GM18526 (cell line): Measurements from ENCODE around the gene MGAT5.

Source experiments
- POLR2A ChIP-seq: IDR thresholded peaks from 3 replicates; pipeline ENCODE4 v1.6.1; 2011; ENCODE audit not compliant: insufficient read length; ENCODE audit errors: extremely low read depth

MGAT5 gene

GRCh38 chr2:134429886-134430285 lies 176.0 kb downstream of the MGAT5 start:
- TF ChIP-seq POLR2A, result no peak

- no peak for TF ChIP-seq POLR2A
Measured at GRCh38 chr2:134431838-134432434, 178.1 kb downstream of the MGAT5 start.

- no peak for TF ChIP-seq POLR2A
Measured at GRCh38 chr2:134432435-134432883, 178.6 kb downstream of the MGAT5 start.

- TF ChIP-seq POLR2A, result no peak
Measured at GRCh38 chr2:134433469-134433868, 179.6 kb downstream of the MGAT5 start.

GRCh38 chr2:134433979-134434378 lies 180.1 kb downstream of the MGAT5 start:
- no peak for TF ChIP-seq POLR2A

- TF ChIP-seq POLR2A, result no peak
Measured at GRCh38 chr2:134435505-134435904, 181.6 kb downstream of the MGAT5 start.

GRCh38 chr2:134435936-134436335 lies 182.1 kb downstream of the MGAT5 start:
- no peak for TF ChIP-seq POLR2A

GRCh38 chr2:134436706-134437105 lies 182.8 kb downstream of the MGAT5 start:
- no peak for TF ChIP-seq POLR2A

- TF ChIP-seq POLR2A, result no peak
Measured at GRCh38 chr2:134438371-134438770, 184.5 kb downstream of the MGAT5 start.

GRCh38 chr2:134440336-134440909 lies 186.6 kb downstream of the MGAT5 start:
- TF ChIP-seq POLR2A, result no peak

- TF ChIP-seq POLR2A, result no peak
Measured at GRCh38 chr2:134441153-134441863, 187.4 kb downstream of the MGAT5 start.

- no peak for TF ChIP-seq POLR2A
Measured at GRCh38 chr2:134443814-134444480, 190.1 kb downstream of the MGAT5 start.

- TF ChIP-seq POLR2A, result no peak
Measured at GRCh38 chr2:134445116-134445515, 191.2 kb downstream of the MGAT5 start.

- TF ChIP-seq POLR2A, result no peak
Measured at GRCh38 chr2:134445985-134446382, 192.1 kb downstream of the MGAT5 start.

GRCh38 chr2:134446383-134447017 lies 192.6 kb downstream of the MGAT5 start:
- no peak for TF ChIP-seq POLR2A
